KG1 (cell line): Measurements from ENCODE around the gene SLC6A19.

Experiments
- DNase-seq: peaks from one replicate; lab custom pipeline; 2025; lab: John Stamatoyannopoulos, UW

Gene SLC6A19

DNA sequence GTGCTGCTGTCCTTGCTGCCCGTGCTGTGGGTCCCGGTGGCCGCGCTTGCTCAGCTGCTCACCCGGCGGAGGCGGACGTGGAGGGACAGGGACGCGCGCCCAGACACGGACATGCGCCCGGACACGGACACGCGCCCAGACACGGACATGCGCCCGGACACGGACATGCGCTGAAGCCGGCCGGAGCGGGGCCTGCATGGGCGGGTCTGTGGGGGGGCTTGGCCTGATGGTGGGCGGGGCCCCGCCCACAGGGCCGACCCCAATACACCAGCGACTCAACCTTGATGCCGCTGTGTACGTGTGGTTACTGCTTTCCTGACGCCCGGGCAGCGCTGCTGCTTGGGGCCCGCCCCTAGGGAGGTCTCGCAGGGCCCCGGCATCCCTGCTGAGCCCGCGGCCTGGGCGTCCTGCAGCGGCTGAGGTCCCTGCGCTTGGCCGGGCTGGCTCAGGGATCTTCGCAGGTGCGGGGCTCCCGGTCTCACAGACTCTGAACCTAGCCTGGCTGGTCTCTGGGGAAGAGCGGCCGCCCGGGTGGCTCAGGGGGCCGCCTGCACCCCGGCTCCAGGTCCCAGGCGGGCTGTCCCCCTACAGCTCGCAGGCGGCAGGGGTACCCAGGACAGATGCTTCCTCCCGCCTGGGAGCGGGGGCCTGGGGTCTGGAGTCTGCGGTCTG lies 44.6 kb downstream of the SLC6A19 start:
- no peak for DNase-seq

DNA sequence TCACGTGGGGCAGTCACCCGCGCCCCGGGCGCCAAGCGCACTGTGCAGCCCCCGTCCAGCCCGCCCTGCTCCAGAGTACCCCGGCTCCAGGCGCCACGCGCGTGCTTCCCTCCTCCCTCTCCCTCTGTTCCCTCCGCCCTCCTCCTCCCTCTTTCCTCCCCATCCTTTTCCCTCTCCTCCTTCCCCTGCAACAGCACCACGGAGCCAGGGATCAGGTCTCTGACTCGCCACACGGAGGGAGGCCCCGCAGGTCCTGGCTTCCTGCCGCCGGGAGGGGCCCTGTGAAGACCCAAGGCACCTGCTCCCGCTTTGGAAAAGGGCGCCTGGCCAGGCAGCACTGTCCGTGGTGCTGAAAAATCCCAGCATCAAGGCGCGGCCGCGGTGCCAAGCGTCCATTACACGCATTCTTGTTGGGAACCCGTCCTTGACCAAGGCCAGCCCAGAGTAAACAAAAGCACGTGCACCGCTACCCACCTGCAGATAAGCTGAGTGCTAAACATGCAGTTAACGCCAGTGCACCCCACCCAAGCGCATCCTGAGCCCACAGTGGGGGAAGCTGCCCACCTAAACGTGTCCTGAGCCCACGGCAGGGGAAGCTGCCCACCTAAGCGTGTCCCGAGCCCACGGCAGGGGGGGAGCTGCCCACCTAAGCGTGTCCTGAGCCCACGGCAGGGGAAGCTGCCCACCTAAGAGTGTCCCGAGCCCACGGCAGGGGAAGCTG lies 45.5 kb downstream of the SLC6A19 start:
- peak; percentile 1 for DNase-seq

DNA sequence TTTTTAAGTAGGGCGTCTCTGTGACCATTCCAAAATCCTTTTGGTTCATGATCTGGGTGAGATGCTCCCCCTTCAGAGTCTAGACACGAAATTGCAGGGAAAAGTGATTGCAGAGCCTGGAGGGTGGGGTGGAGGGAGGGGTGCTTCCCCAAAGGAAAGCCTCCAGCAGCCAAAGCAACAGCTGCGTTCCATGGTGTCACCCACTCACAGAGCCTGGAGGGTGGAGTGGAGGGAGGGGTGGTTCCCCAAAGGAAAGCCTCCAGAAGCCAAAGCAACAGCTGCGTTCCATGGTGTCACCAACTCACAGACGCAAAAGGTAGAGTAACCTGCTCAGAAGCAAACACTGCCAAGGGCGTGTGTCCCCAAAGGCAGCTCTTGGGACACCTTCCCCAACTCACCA lies 46.4 kb downstream of the SLC6A19 start:
- DNase-seq: no peak

DNA sequence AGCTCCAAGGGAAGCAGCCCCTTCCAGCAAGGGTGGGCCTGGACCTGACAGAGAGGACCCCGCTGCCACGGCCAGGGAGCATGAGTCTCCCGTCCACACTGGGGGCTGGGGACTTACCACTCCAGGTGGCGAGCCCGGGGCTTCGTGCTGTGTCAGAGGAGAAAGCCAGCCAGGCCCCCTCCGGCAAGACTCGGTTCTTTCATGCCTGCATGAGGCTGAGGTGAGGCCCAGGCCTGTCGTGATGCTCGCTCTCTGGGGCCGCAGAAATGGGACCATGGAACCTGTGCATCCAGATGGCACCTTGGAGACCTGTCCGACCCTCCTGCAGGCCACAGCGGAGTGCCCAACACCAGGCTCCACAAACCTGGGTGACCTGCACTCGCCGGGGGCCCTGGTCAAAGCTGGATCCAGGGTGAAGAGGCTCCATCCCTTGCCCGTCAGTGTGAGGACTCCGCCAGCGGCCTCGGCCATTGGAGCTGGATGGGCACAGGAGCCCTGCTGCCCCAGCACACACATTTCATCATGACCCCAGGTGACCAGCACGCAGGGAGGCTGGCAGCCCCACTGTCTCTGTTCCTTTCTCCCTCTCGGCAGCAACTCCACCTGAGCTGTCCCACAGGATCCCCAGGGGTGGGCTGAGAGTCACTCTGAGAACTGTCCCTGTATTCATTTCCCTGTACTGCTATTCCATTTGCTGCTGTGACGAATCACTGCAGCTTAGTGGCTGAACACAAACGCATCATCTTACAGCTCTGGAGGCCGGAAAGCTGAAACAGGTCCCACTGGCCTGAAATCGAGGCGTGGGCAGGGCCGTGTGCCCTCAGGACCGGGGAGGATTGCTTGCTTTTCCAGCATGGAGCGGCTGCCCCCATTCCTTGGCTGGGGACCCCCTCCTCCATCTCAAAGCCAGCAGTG lies 48.2 kb downstream of the SLC6A19 start:
- no peak for DNase-seq

DNA sequence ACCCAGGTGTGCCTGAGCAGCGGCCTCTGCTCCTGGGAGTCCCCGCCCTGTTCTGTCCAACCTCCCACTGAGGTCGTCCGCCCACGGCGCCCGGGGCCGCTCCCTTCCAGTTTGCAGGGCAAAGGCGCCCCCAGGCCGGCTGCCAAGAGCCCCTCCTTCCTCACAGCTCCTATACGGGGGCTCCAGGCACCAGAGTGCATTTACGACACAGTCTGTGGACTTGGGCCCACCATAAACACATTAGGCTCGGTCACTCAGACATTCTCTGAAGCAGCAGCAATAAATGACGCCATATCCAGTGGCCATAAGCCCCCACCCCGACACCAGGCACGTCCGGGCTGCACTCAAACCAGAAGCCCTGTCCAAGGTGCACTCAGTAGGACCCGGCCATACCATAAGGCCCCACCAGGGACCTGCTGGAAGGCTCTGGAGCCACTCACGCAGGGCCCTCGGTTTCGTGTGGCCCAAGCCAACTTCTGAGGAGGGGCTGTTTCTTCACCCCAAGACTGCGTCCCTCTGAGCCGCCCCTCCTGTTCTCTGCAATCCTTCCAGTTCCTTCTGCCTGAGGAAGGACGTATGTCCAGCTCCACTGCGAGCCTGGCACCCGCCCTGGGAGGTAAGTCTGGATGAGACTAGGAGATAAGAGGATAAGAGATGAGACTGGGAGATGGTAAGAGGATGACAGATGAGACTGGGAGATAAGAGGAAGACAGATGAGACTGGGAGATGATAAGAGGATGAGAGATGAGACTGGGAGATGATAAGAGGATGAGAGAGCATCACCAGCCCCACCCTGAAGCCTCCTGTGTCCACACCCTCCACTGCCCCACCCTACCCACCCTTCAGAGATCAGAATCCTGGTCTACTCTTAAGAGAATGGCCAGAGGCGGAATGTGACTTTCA lies 50.5 kb downstream of the SLC6A19 start:
- no peak for DNase-seq

DNA sequence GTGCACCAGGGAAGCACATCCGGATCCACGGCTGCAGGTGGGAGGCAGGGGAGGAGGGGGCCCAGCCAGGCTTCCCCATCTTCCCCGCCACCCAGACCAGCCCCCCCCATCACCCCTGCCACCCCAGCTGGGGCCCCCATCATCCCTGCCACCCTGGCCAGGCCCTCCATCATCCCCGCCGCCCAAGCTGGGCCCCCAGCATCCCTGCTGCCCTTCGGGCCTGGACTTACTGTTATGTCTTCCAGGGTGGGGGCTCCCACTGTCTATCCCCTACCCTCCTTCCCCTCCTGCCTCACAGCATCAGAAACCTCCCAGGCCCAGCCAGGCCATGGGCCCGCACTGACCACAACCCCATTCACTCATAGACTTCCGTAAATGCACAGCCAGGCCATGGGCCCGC lies 51.3 kb downstream of the SLC6A19 start:
- no peak for DNase-seq

DNA sequence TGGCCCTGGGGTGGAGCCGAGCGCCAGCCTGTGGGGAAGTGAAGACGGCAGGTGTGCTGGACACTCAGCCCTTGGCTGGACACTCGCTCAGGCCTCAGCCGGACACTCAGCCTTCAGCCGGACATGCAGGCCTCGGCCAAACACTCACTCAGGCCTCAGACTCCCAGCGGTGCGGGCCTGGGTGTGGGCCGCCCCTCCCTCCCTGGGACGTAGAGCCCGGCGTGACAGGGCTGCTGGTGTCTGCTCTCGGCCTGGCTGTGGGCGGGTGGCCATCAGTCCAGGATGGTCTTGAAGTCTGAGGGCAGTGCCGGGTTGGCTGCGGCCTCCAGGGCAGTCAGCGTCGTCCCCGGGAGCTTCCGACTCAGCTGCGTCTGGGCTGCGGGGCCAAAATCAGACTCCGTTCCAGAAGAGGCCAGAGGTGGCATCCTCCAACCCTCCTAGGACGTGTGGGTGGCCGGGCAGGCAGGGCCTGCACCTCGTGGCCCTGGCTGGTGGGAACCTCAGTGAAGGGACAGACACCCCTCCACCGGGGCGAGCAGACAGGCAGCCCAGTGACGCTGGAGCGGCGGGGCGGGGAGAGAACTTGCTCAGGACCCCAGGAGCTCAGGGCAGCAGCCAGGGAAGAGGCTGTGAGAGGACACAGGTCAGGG lies 52.2 kb downstream of the SLC6A19 start:
- no peak for DNase-seq

DNA sequence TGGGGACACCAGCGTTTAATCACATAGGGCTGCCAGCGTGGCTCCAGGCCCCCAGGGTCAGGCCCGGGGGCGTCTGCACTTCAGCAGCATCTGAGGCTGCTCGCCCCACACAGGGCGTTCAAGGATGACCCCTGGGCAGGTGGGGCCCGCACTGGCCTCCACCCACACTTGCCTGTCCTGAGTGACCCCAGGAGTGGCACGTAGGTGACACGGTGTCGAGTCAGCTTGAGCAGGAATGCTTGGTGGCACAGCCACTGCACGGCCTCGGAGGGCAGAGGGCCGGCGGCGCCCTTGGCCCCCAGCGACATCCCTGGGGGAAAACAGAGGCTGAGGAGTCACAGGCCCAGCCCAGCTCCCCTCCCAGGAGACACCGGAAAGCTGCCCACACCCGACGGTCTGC lies 52.8 kb downstream of the SLC6A19 start:
- DNase-seq: no peak

DNA sequence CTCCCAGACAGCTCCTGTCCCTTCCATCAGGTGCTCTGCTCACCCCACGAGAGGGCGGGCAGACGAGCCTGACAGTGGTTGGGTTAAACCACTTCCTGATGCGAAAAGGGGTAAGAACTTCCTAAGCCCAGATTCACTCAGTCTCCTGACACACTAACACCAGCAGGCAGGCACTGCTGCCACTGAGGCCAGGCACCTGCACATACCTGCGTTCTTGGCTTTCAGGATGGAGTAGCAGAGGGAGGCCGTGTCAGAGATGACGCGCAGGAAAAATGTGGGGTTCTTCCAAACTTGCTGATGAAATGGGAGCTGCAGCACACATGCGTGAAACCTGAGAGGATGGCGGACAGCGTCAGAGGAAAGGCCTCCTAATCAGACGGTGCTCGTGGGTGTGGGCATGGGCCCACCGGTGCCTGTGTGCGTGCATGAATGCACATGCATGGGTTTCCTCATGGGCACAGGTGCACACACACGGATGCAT lies 53.7 kb downstream of the SLC6A19 start:
- no peak for DNase-seq

DNA sequence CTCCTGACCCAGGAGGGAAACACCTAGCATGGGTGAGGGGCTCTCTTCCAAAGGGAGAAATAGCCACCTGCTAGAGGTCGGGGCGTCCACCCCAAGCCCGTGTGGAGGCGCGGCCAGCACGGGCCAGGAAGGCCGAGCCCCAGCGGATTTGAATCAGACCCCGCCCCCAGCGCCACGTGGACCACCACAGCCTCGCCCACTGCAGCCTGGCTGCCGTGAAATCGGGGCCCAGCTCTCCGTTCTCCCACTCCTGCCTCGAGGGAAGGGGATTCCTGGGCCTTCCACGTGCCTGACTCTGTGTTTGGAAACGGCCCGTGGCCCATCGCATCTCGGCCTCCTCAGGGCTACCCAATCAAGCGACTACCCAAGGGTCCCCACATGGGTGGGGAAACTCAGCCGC lies 55.4 kb downstream of the SLC6A19 start:
- DNase-seq: no peak

DNA sequence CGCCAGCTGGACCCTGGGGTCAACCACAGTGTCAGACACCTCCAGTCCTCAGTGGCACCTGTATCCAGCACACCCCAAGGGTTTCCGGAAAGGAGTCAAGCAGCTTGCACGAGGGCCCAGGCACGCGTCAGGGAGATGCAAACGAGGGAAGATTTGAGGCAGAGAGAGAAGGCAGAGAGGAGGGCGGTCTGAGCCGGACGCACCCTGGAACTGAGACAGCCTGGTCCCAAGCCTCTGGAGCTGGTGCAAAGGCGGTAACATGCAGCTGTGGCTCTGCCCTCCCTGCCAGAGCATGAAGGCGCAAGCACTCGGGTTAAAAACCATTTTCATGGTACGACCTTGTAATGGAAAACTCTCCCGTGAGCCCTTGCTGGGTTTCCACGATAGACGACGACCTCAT lies 56.0 kb downstream of the SLC6A19 start:
- no peak for DNase-seq

DNA sequence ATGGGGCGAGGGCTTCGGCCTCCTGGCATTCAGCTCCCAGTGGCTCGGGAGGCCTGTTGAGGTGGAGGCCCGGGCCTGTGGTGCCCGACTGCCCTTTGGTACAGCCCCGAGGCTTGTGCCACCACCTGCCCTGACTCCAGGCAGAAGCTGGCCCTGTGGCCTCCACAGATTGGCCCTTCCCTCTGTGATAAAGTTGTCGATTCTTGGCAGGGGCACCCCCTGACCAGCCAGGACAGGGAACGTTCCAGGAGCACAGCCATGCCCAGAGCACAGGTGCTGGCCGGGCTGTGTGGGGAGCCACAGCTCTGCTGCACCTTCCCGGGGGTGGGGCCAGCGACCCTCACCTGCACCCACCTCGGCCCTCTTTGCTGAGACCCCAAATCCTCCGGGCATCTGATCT lies 56.4 kb downstream of the SLC6A19 start:
- DNase-seq: no peak

DNA sequence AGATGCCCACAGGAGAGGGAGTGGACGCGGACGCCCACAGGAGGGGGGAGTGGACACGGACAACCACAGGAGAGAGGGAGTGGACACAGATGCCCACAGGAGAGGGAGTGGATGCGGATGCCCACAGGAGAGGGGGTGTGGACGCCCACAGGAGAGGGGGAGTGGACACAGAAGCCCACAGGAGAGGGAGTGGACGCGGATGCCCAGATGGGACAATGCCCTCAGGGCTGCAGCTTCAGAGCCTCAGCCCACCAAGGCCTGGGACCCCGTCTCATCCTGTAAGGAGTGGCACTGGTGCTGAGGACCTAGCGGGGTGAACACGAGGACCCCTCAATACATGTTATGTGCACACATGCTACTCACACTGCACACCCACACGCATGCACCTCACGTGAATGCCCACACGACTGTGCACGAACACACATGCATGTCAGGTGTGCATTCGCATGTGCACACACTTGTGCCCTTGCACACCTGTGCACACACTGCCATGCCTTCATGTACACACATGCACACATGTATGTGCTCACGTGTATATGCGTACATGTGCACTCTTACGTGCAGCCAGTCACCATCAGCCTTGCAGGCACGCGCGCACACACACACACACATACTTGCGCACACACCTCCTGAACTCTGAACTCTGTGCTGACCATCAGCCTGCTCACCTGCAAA lies 58.5 kb downstream of the SLC6A19 start:
- no peak for DNase-seq

DNA sequence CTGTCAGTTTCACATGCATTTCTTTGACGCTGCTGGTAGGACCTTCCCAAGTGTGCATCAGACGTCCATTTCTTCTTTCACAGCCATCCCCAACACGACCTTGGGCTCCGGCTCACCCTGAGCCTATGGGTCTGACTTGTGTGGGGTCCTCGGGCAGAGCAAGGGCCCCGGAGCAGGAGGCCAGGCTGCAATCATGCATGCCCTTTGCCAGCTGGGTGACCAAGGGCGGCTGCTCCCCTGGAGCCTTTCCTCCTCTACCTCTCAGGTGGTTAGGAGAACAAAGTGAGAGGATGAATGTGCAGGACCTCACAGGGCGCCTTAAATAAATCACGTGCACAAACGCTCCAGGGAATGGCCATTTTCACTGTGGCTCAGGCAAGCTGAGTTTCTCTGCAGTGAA lies 60.2 kb downstream of the SLC6A19 start:
- DNase-seq: no peak

DNA sequence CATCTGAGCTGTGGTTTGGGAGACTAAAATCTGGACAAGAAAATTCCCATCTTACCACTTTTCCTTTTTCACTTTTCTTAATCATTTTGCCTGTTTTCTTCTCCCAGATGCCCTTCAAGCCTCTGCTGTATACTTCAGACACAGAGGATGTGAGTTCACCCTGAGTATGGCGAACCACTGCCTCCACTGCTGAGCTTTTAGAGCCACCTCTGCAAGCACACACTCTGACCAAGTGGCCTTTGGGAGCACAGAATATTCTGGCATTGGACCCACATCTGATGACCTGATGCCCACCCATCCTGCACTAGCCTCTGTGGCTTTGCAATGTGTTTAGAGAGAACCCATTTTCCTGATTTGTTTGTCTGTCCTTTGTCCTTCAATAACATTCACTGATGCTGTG lies 61.0 kb downstream of the SLC6A19 start:
- DNase-seq: no peak

DNA sequence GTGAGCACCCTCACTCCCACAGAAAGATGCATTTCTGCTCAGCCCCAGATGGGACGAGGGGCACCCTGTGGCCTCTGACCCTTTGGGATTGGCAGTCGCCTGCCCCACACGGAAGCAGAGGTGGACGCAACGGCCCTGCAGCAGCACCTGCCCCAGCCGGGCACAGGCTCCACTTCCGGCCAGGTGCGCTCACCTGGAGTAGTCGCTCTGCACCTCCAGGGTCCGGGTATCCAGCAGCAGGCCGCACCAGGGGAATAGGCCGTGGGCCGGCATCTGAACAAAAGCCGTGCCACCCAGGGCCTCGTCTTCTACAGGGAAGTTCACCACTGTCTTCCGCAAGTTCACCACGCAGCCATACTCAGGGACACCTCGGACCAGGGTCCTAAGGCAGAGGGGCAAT lies 62.8 kb downstream of the SLC6A19 start:
- no peak for DNase-seq

DNA sequence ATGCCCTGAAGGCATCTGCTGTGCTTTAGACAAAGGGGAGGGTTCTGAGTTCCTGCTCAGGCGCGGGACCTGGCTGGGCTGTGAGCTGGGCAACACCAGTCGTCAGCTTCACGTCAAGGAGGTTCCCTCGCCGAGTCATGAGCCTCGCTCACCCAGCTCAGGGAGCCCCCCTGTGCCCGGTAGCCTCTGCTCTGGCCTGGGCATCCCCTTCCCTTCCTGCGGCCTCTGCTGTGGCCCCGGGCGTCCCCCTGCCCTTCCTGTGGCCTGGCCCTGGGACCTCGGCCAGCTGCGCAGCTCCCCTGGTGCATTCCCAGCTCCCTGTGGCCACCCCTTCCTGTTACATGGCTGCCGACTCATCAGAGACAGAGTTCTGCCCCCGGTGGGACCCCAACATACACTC lies 63.6 kb downstream of the SLC6A19 start:
- DNase-seq: no peak

DNA sequence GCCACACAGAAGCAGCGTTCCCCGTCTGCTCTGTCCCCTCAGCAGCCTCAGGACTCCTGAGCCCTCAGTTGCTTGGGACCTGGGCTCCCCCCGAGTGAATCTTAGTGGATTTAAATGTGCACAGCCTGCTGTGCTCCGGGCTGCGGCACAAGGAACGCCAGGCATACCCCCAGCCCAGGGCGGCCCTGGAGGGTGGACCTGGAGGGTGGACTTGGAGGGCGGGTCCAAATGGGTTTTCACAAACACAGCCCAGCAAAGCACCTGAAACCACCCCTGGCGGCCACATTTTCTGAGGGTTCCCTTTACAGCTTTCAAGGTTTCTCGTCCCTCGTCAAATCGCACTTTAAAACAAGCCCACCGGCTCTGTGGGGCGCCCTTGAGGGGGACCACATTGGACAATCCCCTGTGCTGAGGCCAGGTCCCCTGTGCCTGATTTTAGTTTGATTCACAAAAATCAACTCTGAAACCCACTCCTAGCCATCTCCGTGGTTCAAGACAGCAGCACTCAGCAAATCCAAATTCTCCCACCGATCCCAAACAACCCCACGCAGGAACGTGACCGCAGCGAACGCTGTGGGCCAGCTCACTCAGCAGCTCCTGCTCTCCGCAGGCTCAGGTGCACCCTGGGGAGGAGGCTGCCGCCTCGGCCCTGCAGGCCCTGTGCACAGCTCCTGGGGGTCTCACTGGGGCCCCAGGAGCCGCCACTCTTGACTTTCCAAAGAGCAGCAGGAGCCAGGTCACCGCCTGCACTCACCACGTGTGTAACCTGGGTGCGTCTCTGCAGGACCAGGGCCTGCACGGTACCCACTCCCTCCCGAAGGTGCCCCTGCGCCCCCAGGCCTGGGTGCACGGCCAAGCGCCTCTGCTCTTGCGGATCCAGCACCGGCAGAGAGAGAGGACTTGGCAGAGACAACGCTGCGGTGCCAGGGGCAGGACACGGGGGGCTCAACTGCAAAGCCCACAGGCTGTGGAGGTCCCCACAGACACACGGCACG lies 64.4 kb downstream of the SLC6A19 start:
- no peak for DNase-seq

DNA sequence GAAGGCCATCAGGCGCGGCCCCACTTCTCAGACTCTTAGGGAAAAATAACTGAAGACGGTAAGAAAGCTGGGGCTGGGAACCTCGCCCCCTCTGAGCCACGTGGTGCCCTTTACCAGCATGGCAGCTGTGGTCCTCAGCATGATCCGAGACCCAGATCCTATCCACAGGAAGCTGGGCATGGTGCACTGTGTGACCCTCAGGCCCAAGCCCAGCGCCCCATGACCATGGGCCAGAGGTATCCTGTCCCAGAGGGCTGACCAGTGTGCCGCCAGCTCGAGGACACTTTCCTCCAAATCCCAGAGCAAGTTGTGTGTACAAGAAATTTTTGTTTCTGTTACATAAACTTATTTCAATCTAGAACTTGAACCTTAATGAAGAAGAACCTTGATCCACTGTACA lies 65.4 kb downstream of the SLC6A19 start:
- no peak for DNase-seq
